HG03095 (cell line): ENCODE measurements around the gene DDHD1.

Experiments used
- ATAC-seq: cut with Tn5 transposase; IDR thresholded peaks from one replicate; pipeline ENCODE4 v1.9.1; 2021; ENCODE audit warnings: moderate library complexity; ENCODE audit not compliant: unreplicated experiment

DDHD1 gene

GRCh38 chr14:53035336-53036210 lies 117.5 kb downstream of the DDHD1 start:
- ATAC-seq = no peak

GRCh38 chr14:53034688-53035230 lies 118.4 kb downstream of the DDHD1 start:
- ATAC-seq = no peak

- ATAC-seq = no peak
Measured at GRCh38 chr14:53034036-53034435, 119.1 kb downstream of the DDHD1 start.

- no peak for ATAC-seq
Measured at GRCh38 chr14:53032838-53033390, 120.2 kb downstream of the DDHD1 start.

GRCh38 chr14:53032161-53032803 lies 120.8 kb downstream of the DDHD1 start:
- no peak for ATAC-seq

- no peak for ATAC-seq
Measured at GRCh38 chr14:53027562-53027961, 125.6 kb downstream of the DDHD1 start.

- ATAC-seq = no peak
Measured at GRCh38 chr14:53027041-53027440, 126.1 kb downstream of the DDHD1 start.

GRCh38 chr14:53023325-53023724 lies 129.8 kb downstream of the DDHD1 start:
- no peak for ATAC-seq

GRCh38 chr14:53022593-53022992 lies 130.5 kb downstream of the DDHD1 start:
- no peak for ATAC-seq

GRCh38 chr14:53020193-53020932 lies 132.8 kb downstream of the DDHD1 start:
- ATAC-seq = no peak

GRCh38 chr14:53019406-53019805 lies 133.7 kb downstream of the DDHD1 start:
- no peak for ATAC-seq

GRCh38 chr14:53017837-53018236 lies 135.3 kb downstream of the DDHD1 start:
- no peak for ATAC-seq

- no peak for ATAC-seq
Measured at GRCh38 chr14:53016919-53017318, 136.2 kb downstream of the DDHD1 start.

GRCh38 chr14:53016491-53016890 lies 136.6 kb downstream of the DDHD1 start:
- no peak for ATAC-seq

- no peak for ATAC-seq
Measured at GRCh38 chr14:53011053-53011462, 142.1 kb downstream of the DDHD1 start.

GRCh38 chr14:53010193-53011040 lies 142.7 kb downstream of the DDHD1 start:
- ATAC-seq = no peak

GRCh38 chr14:53006931-53007562 lies 146.1 kb downstream of the DDHD1 start:
- no peak for ATAC-seq

GRCh38 chr14:53004976-53005375 lies 148.1 kb downstream of the DDHD1 start:
- ATAC-seq = no peak

GRCh38 chr14:53003776-53004175 lies 149.3 kb downstream of the DDHD1 start:
- ATAC-seq = no peak

- no peak for ATAC-seq
Measured at GRCh38 chr14:53002576-53002975, 150.5 kb downstream of the DDHD1 start.
